Transverse colon (tissue), 4 donors: ENCODE data around the gene CDH13.

ENCODE experiments used
- EP300 ChIP-seq: sonication (generic); formaldehyde crosslinking; IDR thresholded peaks from one replicate; pipeline ENCODE4 v1.6.1; 2017; ENCODE audit warnings: antibody characterized with exemption, low read depth
- POLR2A ChIP-seq: fragments of 450-650 bp; IDR thresholded peaks from one replicate; pipeline ENCODE4 v1.6.1; 2016; ENCODE audit warnings: antibody characterized with exemption, mild to moderate bottlenecking, moderate library complexity
- POLR2AphosphoS5 ChIP-seq, 3 donors: sonication (generic); formaldehyde crosslinking; IDR thresholded peaks; one replicate each; pipeline ENCODE4 v1.6.1; 2016; ENCODE audit warnings: antibody characterized with exemption in 3 of 3
- TF ChIP-seq, protein P1 (sequence below), 5 experiments: fragments of 200-600 bp in 3 of 5; fragments of 450-650 bp in 2 of 5; sonication (generic) in 3 of 5; IDR thresholded peaks; 1 replicate in 2 of 5; 2 replicates in 3 of 5; pipeline ENCODE4 v1.5.1; 2016 to 2017; ENCODE audit warnings: antibody characterized with exemption in 5 of 5, inconsistent platforms in 3 of 5, mild to moderate bottlenecking in 2 of 5, moderate library complexity in 1 of 5

DNA sequence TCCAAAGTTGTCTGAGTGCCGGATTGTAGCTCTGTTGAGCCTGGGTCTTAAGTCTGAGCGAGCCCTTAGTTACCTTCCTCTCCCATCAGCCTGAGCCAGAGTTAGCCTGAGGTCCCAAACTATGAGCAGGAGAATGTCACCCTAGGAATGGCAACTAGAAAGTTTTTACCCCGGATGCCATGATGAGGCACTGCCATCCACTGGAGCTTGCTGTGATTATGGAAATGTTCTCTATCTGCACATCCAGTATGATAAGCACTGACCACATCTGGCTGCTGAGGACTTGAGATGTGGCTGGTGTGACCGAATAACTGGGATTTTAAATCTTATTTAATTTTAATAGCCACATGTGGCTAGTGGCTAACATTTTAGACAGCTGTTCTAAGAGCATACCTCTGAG lies 550.0 kb downstream of the CDH13 start:
- TF ChIP-seq POLR2AphosphoS5 (IDR thresholded peaks at IDR 0.05) (no peak), POLR2A (no peak), EP300 (no peak)
- TF ChIP-seq, protein P1, sequence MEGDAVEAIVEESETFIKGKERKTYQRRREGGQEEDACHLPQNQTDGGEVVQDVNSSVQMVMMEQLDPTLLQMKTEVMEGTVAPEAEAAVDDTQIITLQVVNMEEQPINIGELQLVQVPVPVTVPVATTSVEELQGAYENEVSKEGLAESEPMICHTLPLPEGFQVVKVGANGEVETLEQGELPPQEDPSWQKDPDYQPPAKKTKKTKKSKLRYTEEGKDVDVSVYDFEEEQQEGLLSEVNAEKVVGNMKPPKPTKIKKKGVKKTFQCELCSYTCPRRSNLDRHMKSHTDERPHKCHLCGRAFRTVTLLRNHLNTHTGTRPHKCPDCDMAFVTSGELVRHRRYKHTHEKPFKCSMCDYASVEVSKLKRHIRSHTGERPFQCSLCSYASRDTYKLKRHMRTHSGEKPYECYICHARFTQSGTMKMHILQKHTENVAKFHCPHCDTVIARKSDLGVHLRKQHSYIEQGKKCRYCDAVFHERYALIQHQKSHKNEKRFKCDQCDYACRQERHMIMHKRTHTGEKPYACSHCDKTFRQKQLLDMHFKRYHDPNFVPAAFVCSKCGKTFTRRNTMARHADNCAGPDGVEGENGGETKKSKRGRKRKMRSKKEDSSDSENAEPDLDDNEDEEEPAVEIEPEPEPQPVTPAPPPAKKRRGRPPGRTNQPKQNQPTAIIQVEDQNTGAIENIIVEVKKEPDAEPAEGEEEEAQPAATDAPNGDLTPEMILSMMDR (IDR thresholded peaks at IDR 0.05) = no peak
